Omental fat pad (tissue), 4 donors: ENCODE data around the gene RGS21. TPM values are rescaled to one million over a fixed set of nuclear protein-coding genes. Genes with fewer than 3 reads are reported as not detected.

Experiments
- ATAC-seq: fragments of 150-250 bp; one replicate; pipeline ENCODE4 v1.9.1; 2016; ENCODE audit warnings: mild to moderate bottlenecking, moderate library complexity; ENCODE audit not compliant: low FRiP score
- DNase-seq: peaks from one replicate; pipeline ENCODE4 v3.0.0-alpha.2; 2019; ENCODE audit warnings: low spot score
- CTCF ChIP-seq, 3 donors: fragments of 450-650 bp; IDR thresholded peaks; one replicate each; pipeline ENCODE4 v1.5.1; 2016 to 2017; ENCODE audit warnings: antibody characterized with exemption in 3 of 3, mild to moderate bottlenecking in 3 of 3, moderate library complexity in 2 of 3
- total RNA-seq, 4 donors: library from RNA; depleted of rRNA; stranded (reverse); fragments of >200 nt; gene quantifications; one replicate each; pipeline ENCODE4 v1.1.0, GENCODE V29; 2016

Gene RGS21
- total RNA-seq, 4 donors from 2014 or later, result not detected

GRCh38 chr1:192351550-192351949, 34.8 kb downstream of the RGS21 start:
- TF ChIP-seq CTCF (IDR thresholded peaks at IDR 0.05), result no peak
- DNase-seq, result no peak
- ATAC-seq, result no peak

GRCh38 chr1:192357924-192358323, 41.1 kb downstream of the RGS21 start:
- ATAC-seq (no peak), DNase-seq (no peak)
- TF ChIP-seq CTCF (IDR thresholded peaks at IDR 0.05), result no peak

GRCh38 chr1:192358402-192358801, 41.6 kb downstream of the RGS21 start:
- DNase-seq, result no peak
- ATAC-seq, result no peak
- no peak for TF ChIP-seq CTCF (IDR thresholded peaks at IDR 0.05)

- TF ChIP-seq CTCF (IDR thresholded peaks at IDR 0.05), result no peak
- DNase-seq, result no peak
- no peak for ATAC-seq
Measured at GRCh38 chr1:192358822-192359221, 42.0 kb downstream of the RGS21 start.

GRCh38 chr1:192363177-192363576, 46.4 kb downstream of the RGS21 start:
- no peak for TF ChIP-seq CTCF (IDR thresholded peaks at IDR 0.05)
- DNase-seq (no peak), ATAC-seq (no peak)

DNA sequence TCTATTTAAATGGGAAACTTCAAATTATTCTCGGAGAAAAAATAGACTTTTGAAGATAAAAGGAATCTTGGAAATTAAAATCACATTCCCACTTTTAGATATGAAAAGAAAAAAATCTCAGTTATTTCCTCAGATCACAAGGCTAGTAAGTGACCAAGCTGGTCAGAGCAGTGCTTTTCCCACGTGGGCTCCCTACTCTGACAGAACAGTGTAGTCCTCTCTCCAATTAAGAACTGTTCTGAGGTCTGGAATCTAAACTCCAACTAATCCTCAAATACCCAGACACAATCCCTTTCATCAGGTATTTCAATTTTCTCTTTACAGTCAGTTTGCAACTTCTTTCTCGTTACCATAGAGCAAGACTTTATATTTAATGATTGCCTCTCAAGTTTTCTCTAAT, 50.6 kb downstream of the RGS21 start:
- no peak for TF ChIP-seq CTCF (IDR thresholded peaks at IDR 0.05)
- ATAC-seq (no peak), DNase-seq (no peak)

GRCh38 chr1:192375306-192375705, 58.5 kb downstream of the RGS21 start:
- no peak for TF ChIP-seq CTCF (IDR thresholded peaks at IDR 0.05)
- no peak for DNase-seq
- ATAC-seq, result no peak
